ENCODE results near the gene LCA5.

LCA5 gene

DNA sequence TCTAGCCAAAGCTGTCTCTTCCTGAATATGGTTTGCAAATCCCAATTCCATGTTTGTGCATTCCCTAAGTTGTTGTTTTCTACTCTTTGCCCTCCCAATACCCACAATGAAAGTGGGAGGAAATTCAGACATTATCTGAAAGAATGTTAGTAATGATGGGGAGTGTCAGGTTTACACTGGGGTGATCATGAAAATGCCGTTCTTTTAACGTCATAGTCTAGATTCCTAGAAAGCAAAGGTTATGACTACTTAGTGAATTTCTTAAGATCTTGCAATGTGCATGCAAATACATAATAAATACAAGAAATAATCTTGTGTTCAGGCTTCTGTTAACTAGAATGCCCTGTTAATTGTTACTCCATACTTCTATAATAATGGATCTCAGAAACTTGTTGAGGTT, 101.0 kb downstream of the LCA5 start:
- no peak for TF ChIP-seq FOXP2 (optimal IDR thresholded peaks at IDR 0.05; ENCODE audit: borderline replicate concordance, extremely low read depth, extremely low read length, insufficient read depth)
- TF ChIP-seq TAF1 (IDR thresholded peaks at IDR 0.05; ENCODE audit: borderline replicate concordance, insufficient read depth, low read length), result no peak
- no peak for TF ChIP-seq POLR2AphosphoS5 (IDR thresholded peaks at IDR 0.05; ENCODE audit: low read depth, low read length)
- no peak for TF ChIP-seq SIN3A (IDR thresholded peaks at IDR 0.05; ENCODE audit: borderline replicate concordance, insufficient read depth, low read length)
- TF ChIP-seq, protein P1, sequence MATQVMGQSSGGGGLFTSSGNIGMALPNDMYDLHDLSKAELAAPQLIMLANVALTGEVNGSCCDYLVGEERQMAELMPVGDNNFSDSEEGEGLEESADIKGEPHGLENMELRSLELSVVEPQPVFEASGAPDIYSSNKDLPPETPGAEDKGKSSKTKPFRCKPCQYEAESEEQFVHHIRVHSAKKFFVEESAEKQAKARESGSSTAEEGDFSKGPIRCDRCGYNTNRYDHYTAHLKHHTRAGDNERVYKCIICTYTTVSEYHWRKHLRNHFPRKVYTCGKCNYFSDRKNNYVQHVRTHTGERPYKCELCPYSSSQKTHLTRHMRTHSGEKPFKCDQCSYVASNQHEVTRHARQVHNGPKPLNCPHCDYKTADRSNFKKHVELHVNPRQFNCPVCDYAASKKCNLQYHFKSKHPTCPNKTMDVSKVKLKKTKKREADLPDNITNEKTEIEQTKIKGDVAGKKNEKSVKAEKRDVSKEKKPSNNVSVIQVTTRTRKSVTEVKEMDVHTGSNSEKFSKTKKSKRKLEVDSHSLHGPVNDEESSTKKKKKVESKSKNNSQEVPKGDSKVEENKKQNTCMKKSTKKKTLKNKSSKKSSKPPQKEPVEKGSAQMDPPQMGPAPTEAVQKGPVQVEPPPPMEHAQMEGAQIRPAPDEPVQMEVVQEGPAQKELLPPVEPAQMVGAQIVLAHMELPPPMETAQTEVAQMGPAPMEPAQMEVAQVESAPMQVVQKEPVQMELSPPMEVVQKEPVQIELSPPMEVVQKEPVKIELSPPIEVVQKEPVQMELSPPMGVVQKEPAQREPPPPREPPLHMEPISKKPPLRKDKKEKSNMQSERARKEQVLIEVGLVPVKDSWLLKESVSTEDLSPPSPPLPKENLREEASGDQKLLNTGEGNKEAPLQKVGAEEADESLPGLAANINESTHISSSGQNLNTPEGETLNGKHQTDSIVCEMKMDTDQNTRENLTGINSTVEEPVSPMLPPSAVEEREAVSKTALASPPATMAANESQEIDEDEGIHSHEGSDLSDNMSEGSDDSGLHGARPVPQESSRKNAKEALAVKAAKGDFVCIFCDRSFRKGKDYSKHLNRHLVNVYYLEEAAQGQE (IDR thresholded peaks at IDR 0.05; ENCODE audit: insufficient read depth in 1 of 2, low read depth in 2 of 2, low read length in 2 of 2), result no peak

DNA sequence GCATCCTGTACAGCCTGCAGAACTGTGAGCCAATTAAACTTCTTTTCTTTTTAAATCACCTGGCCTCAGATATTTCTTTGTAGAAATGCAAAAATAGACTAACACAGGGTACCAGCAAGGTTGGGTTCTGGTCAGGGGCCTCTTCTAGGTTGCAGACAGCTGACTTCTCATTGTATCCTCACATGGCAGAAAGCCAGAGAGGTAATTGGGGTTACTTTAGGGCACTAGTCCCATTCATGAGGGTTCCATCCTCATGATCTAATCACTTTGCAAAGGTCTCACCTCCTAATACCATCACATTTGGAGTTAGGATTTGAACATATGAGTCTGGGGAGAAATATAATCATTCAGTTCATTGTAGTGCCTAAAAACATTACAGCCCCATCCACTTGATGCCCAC, 101.5 kb downstream of the LCA5 start:
- no peak for TF ChIP-seq TAF1 (IDR thresholded peaks at IDR 0.05; ENCODE audit: borderline replicate concordance, insufficient read depth, low read length)
- TF ChIP-seq, protein P1 (IDR thresholded peaks at IDR 0.05; ENCODE audit: insufficient read depth in 1 of 2, low read depth in 2 of 2, low read length in 2 of 2), result no peak
